GM18505 (cell line): ENCODE measurements around the gene SLC9A1.

Experiments
- ATAC-seq: cut with Tn5 transposase; IDR thresholded peaks from one replicate; pipeline ENCODE4 v1.9.1; 2021; ENCODE audit not compliant: unreplicated experiment
- POLR2A ChIP-seq: IDR thresholded peaks from 4 replicates; pipeline ENCODE4 v1.6.1; 2011; ENCODE audit warnings: borderline replicate concordance; ENCODE audit not compliant: insufficient read depth, insufficient read length; ENCODE audit errors: extremely low read depth

The SLC9A1 gene

DNA sequence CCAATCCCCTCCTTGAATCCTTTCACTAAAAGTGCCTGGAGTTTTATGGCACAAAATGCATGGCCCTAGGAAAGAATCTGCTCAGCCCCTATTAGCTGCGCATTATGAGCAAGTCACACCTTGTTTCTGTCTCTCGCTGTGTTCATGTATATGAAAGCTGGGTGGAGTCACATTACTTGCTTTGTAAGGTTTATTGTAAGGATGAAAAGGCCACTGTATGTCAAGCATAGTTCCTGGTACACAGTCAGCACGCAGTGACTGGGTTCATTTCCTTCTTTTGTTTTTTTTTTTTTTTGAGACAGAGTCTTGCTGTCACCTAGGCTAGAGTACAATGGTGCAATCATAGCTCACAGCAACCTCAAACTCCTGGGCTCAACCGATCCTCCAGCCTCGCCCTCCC, 6.7 kb upstream of the SLC9A1 start:
- ATAC-seq: peak; percentile 52
- TF ChIP-seq POLR2A: no peak

DNA sequence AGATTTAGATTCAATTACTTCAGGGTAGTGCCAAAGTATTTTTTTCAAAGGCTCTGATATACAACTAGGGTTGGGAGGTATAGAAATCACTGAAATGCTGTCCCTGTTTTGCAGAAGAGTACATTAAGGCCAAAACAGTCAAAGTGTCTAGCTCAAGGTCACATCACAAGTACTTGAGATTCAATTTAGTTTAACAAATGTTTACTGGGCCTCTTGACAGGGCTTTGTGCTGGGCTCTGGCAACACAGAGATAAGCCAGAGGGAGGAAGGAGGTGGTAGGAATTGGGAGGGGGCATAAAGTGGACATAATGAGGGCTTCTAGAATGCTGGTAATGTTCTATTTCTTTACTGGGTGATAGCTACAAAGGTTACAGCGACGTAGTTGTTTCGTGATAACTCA, 2.3 kb upstream of the SLC9A1 start:
- no peak for ATAC-seq
- TF ChIP-seq POLR2A: no peak

DNA sequence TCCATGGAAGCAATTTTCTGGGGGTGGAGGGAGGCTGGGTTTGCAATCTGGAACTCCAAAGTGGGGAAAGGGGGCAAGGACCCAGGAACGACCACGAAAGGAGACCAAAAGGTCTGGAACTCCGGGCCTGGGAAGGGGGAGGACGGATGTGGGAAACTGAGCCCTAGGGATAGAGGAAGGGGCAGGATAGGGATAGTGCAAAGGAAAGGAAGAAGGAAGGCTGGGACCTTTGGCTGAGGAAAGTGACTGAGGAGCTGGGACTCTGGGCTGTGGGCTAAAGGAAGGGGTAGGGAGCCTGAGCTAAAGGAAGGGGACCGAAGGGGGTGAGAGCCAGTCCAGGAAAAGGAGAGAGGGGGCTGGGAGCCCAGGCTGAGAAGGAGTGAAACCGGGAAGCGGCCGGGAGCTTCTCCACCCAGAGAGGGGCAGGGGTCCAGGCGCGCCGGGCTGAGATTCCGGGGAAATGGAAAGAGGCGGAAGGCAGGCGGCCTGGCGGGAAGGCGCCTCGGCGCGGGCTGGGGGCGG, 395 bp downstream of the SLC9A1 start:
- no peak for ATAC-seq

DNA sequence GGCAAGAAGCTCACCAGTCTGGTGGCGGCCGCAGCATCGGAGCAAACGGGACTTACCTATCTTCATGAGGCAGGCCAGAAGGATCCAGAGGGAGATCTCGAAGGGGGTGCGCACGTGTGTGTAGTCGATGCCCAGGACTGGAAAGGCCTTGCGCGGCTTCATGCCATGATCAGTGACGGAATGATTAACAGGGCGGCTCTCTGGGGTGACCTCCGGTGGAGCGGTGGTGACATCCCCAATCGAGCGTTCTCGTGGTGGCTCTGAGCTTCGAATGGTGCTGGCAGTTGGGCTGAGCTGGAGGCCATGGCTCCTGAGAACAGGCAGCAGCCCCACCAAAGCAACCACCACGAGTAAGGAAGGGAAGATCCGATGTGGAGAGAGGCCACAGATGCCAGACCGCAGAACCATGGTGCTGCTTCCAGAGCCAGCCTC, 982 bp downstream of the SLC9A1 start:
- ATAC-seq: no peak
- TF ChIP-seq POLR2A: no peak

More for the DNA sequence above, 395 bp downstream of the SLC9A1 start:
- TF ChIP-seq POLR2A: no peak

DNA sequence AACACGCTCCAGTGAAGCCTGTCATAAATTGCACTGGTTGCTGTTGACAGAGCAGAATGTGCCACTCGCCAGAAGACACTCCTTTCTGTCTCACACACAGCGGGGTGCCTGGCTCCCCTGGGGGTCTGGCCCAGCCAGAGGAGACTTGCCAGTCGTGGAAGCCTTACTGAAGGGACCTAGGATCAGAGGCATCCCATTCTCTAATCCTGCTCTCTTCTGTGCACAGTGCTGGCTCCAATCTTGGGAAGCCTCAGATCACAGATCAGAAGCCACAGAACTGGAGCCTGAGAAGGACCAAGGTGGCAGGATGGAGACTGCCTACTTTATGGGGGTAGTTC, 1.4 kb downstream of the SLC9A1 start:
- ATAC-seq: no peak
- no peak for TF ChIP-seq POLR2A

DNA sequence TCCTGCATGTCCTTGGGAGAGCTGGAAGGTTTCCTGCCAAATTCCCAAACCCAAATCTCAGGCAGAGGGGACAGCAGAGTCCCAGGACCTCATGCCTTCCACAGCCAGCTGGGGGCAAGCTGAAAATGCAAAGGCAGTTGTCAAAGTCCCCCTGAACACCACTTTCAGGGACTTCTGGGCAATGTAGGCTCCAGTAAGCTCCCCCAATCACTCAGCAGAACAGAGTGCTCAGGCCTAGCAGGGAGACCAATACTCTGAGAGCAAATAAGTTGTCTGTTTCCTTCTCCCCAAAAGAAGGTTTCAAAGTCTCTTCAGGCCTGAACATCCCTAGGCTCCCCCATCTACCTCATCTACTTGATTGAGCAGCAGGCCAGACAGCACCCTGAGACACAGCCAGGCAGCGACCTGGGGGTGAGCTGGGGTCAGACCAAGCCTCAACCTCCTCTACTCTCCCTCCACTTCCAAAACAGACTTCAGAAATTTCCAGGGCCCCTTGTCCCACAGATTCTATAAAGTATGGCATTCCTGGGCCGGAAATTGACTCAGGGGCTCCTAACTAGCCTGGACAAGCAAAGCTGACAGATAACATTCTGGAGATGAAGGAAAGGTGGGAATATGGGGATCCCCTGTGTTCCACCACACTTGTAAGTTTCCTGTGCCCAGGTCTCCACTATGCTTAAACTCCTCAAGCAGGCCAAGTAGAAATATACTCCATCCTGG, 1.9 kb downstream of the SLC9A1 start:
- ATAC-seq: no peak
- no peak for TF ChIP-seq POLR2A

DNA sequence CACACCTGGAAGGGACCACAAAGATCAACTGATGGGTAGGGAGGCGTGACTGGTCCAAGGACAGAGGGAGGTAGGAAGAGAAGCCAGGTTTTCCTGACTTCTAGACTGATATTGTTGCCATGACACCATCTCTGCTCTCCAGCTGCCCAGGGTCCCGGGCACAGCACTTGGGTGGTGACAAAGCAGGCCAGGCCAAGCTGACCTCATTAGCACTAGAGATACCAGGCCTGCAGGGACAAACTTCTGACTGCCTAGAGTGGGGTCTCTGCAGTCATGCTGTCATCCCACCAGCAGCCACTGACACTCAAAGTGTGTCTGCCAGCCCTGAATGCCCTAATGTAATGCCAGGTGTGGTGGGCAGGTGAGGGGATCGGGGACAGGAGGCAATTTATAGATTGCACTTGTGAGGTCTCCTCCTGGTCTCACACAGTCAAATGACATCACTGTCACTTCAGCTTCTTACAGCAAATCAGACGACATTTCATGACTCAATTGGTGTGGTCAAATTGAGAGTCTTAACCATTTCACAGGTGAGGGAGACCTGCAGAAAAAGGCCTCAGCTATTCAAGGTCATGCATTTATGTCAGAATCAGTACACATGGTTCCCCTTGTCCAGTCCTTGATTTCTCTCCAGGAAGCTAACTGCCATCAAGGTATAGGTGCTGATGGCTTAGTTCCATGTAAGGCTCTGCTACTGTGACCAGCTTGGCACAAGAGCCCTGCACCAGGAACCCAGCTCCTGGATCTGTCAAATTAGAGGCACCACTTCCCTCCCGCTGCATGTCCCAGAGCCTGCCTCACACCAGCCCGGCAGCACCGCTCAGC, 2.7 kb downstream of the SLC9A1 start:
- TF ChIP-seq POLR2A: no peak
- ATAC-seq: no peak

DNA sequence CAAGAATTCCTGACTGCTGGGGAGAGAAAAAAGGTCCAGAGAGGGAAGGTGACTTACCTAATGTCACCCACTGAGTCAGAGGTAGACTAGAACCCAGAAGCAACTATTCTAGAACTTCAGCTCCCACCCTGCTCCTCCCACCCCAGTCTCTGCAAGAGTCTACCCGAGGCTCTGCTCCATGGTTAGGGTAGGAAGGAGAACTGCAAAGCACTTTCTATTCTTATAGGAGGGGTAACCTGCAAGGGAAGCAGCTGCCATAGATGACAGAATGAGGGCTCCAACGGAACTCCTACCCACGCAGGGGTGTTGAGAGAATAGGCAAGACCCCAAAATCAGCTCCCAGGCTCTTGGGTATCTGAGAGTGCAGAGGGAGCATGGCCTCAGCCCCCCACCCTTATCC, 4.3 kb downstream of the SLC9A1 start:
- no peak for ATAC-seq
- TF ChIP-seq POLR2A: no peak

DNA sequence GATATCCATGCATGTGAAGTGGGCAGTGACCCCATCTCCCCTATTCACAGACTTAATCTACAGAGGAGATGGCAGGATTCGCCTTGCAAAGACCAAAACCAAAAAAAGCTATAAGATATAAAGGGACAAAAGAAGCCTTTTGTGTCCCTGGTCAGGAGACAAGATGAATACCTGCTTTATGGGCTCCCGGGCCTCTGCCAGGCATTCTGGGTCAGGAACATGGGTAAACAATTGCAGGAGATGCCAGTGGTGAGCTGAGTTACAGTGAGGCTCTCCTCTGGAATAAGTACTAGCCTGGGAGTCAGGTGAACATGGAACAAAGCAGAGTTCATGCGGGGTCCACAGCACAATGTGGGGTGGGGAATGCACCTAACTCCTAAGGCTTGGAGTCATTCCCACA, 4.7 kb downstream of the SLC9A1 start:
- no peak for ATAC-seq
- TF ChIP-seq POLR2A: no peak

DNA sequence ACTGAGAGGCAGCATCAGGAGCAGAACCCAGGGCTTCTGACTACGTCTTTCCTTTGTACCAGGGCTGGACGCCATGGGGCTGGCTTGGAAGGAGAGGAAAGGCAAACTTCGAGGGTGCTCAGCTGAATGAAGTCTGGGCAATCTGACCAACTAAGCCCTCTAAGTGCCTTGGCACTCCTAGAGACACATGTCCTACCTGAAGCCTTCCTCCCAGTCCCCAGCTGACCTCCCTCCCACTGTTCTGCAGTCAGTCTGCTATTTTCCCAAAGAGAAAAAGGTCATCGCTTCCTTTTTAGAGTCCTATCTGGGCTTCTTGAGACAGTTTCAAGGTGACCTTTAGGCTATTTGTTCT, 5.2 kb downstream of the SLC9A1 start:
- no peak for ATAC-seq
- TF ChIP-seq POLR2A: no peak

DNA sequence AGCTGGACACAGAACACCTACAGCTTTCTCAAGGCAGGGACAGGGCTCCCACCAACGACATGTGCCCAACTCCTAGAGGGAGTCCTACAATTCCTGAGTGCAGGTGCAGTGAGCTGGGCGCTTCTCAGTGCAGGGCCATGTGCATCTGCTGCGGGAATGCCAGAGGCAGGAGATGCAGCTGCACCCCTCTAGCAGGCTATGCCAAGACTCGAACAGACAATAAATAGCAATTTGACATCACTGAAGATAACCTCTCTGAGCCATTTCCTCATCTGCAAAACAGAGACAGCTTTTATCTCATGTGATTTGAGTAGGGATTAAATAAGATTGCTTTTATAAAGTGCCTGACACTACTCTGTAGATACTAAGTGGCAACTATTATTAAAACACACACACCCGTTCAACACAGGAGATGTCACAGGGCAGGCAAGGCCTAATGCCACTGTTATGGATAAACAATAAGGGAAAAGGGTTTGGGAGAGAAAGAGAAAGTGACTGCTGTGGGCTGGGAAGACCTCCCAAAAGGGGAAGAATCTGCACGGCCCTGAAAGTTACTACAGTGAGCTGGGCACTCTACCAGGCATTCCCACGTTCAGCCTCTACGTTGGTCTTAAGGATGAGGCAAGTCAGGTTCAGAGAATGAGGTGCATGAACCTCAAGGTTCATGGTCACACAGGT, 5.7 kb downstream of the SLC9A1 start:
- no peak for TF ChIP-seq POLR2A
- ATAC-seq: no peak

DNA sequence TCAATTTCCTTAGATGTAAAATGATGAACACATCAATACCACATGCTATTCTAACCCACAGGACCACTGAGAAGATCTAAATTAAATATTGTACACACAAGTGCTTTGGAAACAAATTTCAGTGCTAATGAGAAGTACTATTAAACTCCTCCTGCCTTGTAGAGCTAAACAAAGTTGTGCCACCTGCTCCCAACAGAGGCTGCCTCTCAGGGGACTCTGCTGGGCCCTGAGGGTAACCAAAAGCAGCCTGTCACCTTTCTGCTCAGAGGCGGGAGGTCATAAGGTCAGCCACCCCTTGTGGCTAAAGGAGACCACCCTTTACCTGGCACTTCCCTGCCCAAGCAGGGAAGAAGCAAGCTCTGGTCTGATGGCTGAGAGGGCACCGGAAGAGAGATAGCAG, 6.3 kb downstream of the SLC9A1 start:
- TF ChIP-seq POLR2A: no peak
- no peak for ATAC-seq

DNA sequence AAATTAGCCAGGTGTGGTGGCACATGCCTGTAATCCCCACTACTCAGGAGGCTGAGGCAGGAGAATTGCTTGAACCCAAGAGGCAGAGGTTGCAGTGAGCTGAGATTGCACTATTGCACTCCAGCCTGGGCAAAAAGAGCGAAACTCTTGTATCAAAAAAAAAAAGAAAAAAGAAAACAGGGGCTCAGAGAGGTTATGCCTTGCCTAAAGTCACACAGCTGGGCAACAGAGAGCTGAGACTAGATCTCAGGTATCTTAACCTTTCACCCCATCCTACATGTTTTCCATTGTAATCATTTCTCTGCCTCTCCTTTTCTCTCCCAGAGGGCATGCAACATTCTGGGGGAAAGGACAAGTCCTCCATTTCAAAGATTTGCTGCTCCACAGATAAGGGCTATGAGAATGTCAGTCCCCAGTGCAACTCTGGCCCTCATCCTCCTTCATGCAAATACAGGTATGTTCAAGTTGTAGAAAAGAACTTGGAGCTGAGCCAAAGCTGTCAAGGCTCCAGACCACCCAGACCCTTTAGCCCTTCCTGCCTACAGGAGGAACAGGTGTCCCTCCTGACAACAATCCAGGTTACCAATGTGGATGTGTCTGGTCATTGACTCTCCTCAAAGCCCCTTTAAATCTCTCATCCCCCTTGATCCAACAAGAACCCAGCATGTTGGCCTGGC, 6.9 kb downstream of the SLC9A1 start:
- ATAC-seq: no peak
- no peak for TF ChIP-seq POLR2A
